Activated effector memory CD4-positive, alpha-beta T cell treated with anti-CD3 and anti-CD28 coated beads, Interleukin-2, amount 50 U/mL, for 16 hours (primary cell): ENCODE data around the gene KCNQ4.

Source experiments
- DNase-seq: peaks from one replicate; pipeline ENCODE4 v3.0.0-alpha.2; 2020

KCNQ4 gene

GRCh38 chr1:40796939-40797667 is 13.5 kb downstream of the KCNQ4 start:
- DNase-seq: no peak

GRCh38 chr1:40797668-40798010 is 14.1 kb downstream of the KCNQ4 start:
- no peak for DNase-seq

GRCh38 chr1:40798366-40799281 is 15.0 kb downstream of the KCNQ4 start:
- DNase-seq: no peak

- no peak for DNase-seq
These were observed 15.8 kb downstream of the KCNQ4 start for GRCh38 chr1:40799351-40799867.

- DNase-seq: no peak
These were observed 18.1 kb downstream of the KCNQ4 start for GRCh38 chr1:40801742-40802077.

- peak; percentile 95 for DNase-seq
These were observed 18.6 kb downstream of the KCNQ4 start for GRCh38 chr1:40802078-40802741.

- DNase-seq: no peak
These were observed 19.1 kb downstream of the KCNQ4 start for GRCh38 chr1:40802742-40803113.

GRCh38 chr1:40803447-40803846 is 19.9 kb downstream of the KCNQ4 start:
- DNase-seq: no peak

GRCh38 chr1:40803902-40804301 is 20.3 kb downstream of the KCNQ4 start:
- no peak for DNase-seq

- no peak for DNase-seq
These were observed 22.7 kb downstream of the KCNQ4 start for GRCh38 chr1:40806240-40806639.

GRCh38 chr1:40806731-40807695 is 23.4 kb downstream of the KCNQ4 start:
- DNase-seq: no peak

- DNase-seq: no peak
These were observed 24.4 kb downstream of the KCNQ4 start for GRCh38 chr1:40808002-40808401.

GRCh38 chr1:40808444-40808843 is 24.9 kb downstream of the KCNQ4 start:
- DNase-seq: no peak

GRCh38 chr1:40808909-40809308 is 25.3 kb downstream of the KCNQ4 start:
- DNase-seq: no peak

- DNase-seq: no peak
These were observed 27.3 kb downstream of the KCNQ4 start for GRCh38 chr1:40810927-40811326.

- DNase-seq: no peak
These were observed 31.8 kb downstream of the KCNQ4 start for GRCh38 chr1:40815420-40815819.

GRCh38 chr1:40817791-40818263 is 34.2 kb downstream of the KCNQ4 start:
- DNase-seq: no peak

- DNase-seq: peak; percentile 94
These were observed 34.8 kb downstream of the KCNQ4 start for GRCh38 chr1:40818264-40818961.

GRCh38 chr1:40819101-40819500 is 35.5 kb downstream of the KCNQ4 start:
- DNase-seq: no peak

GRCh38 chr1:40820251-40820797 is 36.7 kb downstream of the KCNQ4 start:
- no peak for DNase-seq
